Ishikawa (cell line): ENCODE data around the gene PFKP.

Source experiments
- CEBPB ChIP-seq: IDR thresholded peaks from 2 replicates; pipeline ENCODE4 v1.6.1; 2012
- CREB1 ChIP-seq: IDR thresholded peaks from 2 replicates; pipeline ENCODE4 v1.6.1; 2012; ENCODE audit warnings: low read depth
- EGR1 ChIP-seq: IDR thresholded peaks from 2 replicates; pipeline ENCODE4 v1.6.1; 2012
- EP300 ChIP-seq: IDR thresholded peaks from 2 replicates; pipeline ENCODE4 v1.6.1; 2012; ENCODE audit warnings: borderline replicate concordance
- FOXM1 ChIP-seq: IDR thresholded peaks from 2 replicates; pipeline ENCODE4 v1.6.1; 2012; ENCODE audit warnings: low read depth, borderline replicate concordance
- NFIC ChIP-seq: IDR thresholded peaks from 2 replicates; pipeline ENCODE4 v1.6.1; 2012
- RAD21 ChIP-seq: IDR thresholded peaks from 2 replicates; pipeline ENCODE4 v1.6.1; 2012; ENCODE audit warnings: low read depth
- TAF1 ChIP-seq: IDR thresholded peaks from 2 replicates; pipeline ENCODE4 v1.6.1; 2012; ENCODE audit warnings: low read depth, mild to moderate bottlenecking
- TCF12 ChIP-seq: IDR thresholded peaks from 2 replicates; pipeline ENCODE4 v1.6.1; 2012; ENCODE audit warnings: low read depth
- TEAD4 ChIP-seq: IDR thresholded peaks from 2 replicates; pipeline ENCODE4 v1.6.1; 2012
- YY1 ChIP-seq: IDR thresholded peaks from 2 replicates; pipeline ENCODE4 v1.6.1; 2012; ENCODE audit warnings: low read depth
- ZBTB7A ChIP-seq: IDR thresholded peaks from 2 replicates; pipeline ENCODE4 v1.6.1; 2012; ENCODE audit warnings: low read depth
- TF ChIP-seq, protein P1 (sequence below): IDR thresholded peaks from 2 replicates; pipeline ENCODE4 v1.6.1; 2012; ENCODE audit warnings: low read depth, mild to moderate bottlenecking
- TF ChIP-seq, protein P2 (sequence below): IDR thresholded peaks from 2 replicates; pipeline ENCODE4 v1.6.1; 2012
- TF ChIP-seq, protein P3 (sequence below): IDR thresholded peaks from 2 replicates; pipeline ENCODE4 v1.6.1; 2012

The PFKP gene

DNA sequence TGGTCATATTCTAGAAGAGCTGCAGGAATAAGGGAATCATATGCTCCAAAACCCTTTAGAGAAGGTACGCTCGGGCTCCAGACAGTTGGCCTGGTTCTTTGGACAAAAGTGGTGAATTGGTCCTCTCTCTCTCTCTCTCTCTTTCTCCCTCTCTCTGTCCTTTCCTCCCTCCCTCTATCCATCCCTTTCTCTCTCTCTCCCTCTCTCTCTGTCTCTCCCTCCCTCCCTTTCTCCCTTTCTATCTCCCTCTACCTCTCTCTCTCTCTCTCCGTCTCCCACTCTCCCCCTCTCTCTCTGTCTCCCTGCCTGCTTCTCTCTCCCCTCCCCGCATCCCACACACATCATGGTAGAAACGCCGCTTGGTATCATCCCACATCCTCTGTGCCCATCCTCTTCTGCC lies 19.8 kb upstream of the PFKP start:
- TF ChIP-seq, protein P1, sequence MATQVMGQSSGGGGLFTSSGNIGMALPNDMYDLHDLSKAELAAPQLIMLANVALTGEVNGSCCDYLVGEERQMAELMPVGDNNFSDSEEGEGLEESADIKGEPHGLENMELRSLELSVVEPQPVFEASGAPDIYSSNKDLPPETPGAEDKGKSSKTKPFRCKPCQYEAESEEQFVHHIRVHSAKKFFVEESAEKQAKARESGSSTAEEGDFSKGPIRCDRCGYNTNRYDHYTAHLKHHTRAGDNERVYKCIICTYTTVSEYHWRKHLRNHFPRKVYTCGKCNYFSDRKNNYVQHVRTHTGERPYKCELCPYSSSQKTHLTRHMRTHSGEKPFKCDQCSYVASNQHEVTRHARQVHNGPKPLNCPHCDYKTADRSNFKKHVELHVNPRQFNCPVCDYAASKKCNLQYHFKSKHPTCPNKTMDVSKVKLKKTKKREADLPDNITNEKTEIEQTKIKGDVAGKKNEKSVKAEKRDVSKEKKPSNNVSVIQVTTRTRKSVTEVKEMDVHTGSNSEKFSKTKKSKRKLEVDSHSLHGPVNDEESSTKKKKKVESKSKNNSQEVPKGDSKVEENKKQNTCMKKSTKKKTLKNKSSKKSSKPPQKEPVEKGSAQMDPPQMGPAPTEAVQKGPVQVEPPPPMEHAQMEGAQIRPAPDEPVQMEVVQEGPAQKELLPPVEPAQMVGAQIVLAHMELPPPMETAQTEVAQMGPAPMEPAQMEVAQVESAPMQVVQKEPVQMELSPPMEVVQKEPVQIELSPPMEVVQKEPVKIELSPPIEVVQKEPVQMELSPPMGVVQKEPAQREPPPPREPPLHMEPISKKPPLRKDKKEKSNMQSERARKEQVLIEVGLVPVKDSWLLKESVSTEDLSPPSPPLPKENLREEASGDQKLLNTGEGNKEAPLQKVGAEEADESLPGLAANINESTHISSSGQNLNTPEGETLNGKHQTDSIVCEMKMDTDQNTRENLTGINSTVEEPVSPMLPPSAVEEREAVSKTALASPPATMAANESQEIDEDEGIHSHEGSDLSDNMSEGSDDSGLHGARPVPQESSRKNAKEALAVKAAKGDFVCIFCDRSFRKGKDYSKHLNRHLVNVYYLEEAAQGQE: no peak
- TF ChIP-seq EGR1 (no peak), TCF12 (no peak), EP300 (no peak), ZBTB7A (no peak)
- TF ChIP-seq, protein P2, sequence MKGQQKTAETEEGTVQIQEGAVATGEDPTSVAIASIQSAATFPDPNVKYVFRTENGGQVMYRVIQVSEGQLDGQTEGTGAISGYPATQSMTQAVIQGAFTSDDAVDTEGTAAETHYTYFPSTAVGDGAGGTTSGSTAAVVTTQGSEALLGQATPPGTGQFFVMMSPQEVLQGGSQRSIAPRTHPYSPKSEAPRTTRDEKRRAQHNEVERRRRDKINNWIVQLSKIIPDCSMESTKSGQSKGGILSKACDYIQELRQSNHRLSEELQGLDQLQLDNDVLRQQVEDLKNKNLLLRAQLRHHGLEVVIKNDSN: no peak

DNA sequence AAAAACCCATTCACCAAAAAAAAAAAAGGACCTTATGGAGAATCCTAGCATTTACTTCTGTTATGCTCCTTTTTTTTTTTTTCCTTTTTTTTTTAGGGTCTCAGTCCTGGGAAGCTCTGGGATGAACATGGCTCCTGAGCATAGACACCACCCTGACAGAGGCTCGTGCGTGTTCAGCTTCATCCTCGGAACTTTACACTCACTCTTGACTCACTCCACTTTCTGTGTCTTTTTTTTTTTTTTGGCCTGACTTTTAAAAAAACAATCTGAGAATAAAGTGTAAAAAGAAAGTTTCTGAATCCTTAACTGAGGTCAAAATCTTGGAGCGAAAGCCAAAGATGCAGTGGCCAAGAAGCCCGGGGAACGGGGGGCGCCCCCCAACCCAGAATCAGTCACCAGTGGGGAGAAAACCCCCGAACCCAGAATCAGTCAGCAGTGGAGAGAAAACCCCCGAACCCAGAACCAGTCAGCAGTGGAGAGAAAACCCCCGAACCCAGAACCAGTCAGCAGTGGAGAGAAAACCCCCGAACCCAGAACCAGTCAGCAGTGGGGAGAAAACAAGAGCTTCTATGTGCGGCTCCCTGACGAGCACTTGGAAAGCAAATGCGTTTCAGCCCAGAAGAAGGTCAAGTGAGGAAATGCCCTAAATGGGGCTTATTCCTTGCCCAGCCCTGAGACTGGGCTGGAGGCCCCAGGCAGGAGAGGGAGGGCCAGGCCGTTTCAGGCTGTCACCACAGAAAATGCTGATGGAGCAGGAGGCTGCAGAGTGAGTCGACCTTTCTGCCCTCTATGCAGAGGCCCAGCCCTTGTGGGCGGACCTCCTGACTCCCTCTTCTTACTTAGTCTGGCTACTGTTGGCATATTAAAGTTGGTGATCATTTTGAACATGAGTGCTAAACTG lies 19.0 kb upstream of the PFKP start:
- TF ChIP-seq, protein P3, sequence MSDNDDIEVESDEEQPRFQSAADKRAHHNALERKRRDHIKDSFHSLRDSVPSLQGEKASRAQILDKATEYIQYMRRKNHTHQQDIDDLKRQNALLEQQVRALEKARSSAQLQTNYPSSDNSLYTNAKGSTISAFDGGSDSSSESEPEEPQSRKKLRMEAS: no peak
- TF ChIP-seq ZBTB7A: no peak

DNA sequence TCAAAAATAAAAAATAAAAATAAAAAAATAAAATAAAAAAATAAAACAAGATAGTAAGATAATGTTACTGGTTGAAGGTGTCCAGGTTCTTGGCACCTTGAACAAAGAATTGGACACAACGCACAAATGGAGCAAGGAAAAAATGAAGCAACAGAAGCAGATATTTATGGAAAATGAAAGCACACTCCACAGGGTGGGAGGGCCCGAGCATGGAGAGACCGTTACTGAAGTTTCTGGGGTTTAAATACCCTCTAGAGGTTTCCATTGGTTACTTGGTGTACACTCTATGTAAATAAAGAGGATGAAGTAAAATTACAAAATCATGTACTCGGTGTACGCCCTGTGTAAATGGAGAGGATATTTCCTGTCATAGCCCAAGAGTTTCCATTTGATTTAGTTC lies 15.7 kb upstream of the PFKP start:
- no peak for TF ChIP-seq EP300
- TF ChIP-seq, protein P2: no peak
- TF ChIP-seq TCF12: no peak
- TF ChIP-seq, protein P1: no peak
- TF ChIP-seq TEAD4: no peak
- TF ChIP-seq EGR1: no peak
- no peak for TF ChIP-seq RAD21
- TF ChIP-seq CEBPB: no peak
- no peak for TF ChIP-seq YY1
- TF ChIP-seq ZBTB7A: no peak

DNA sequence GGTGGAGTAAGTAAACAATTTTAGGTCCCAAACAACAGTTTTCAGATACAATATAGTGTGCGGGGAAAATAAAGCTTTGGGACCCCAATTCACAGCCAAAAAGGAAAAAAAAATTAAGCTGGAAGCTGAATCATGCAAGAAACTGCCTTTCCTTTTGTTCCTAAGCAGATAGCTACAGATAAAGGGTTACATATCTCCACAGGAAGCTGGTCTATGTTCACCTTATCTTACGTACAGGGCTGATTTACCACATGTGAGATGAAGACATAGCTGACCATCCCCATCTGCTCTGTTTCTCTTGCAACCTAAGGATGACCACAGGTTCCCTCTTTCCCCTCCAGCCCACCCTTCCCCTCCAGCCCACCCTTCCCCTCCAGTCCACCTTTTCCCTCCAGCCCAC lies 14.2 kb upstream of the PFKP start:
- TF ChIP-seq EGR1: no peak
- no peak for TF ChIP-seq EP300
- TF ChIP-seq TEAD4: no peak
- TF ChIP-seq, protein P2: no peak

DNA sequence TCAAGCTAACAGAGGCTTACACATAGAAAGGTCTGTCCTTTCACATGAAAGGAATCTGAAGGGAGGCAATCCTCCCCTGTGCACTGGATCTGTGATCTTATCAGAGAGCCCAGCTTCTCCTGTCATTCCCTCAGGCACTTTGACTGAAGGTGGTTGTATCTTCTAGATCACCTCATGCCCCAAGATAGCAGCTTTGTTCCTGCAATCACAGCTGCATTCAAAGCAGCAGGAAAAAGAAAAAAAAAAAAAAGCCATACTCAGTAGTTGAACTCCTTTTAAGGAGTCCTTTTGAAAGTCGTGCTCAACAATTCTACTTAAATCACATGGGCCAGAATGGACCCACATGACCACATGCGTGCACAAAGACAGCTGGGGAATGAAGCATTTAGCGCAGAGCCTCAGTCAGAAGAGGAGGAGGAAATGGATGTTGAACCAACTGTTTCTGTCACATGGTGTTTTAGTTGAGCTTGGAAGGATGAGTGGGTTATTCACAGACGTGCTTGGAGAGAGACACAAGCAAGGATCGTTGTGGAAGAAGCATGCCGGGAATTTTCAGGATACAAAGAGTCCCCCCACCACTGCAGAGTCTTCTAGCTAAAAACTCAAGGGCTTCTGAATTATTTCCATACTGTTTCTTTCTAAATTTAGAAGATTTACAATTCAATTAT lies 13.0 kb upstream of the PFKP start:
- TF ChIP-seq EGR1: no peak
- TF ChIP-seq RAD21: no peak
- no peak for TF ChIP-seq CEBPB
- TF ChIP-seq TEAD4: no peak
- no peak for TF ChIP-seq ZBTB7A
- TF ChIP-seq TCF12: no peak
- TF ChIP-seq, protein P2: no peak
- no peak for TF ChIP-seq YY1
- TF ChIP-seq CREB1: no peak
- no peak for TF ChIP-seq EP300
- TF ChIP-seq TAF1: no peak
- TF ChIP-seq, protein P1: no peak
- TF ChIP-seq, protein P3: no peak
- TF ChIP-seq NFIC: no peak
- no peak for TF ChIP-seq FOXM1
